Measurements from ENCODE around the gene CSPG5. TPM values are rescaled to one million over a fixed set of nuclear protein-coding genes. Genes with fewer than 3 reads are reported as not detected.
A peak's percentile ranks its signal among the peaks of the same experiment; 100 is the strongest.

CSPG5 gene
- total RNA-seq, result under 0.01 and 0.40 TPM in 2 replicates

- peak in 1 of 2 donors; percentile 11 for DNase-seq (ENCODE audit: low read depth in 2 of 2)
Observed at GRCh38 chr3:47578691-47579632, at the start of gene CSPG5. TSS of gene CSPG5 (minus strand) at chr3:47578865. CDS start at chr3:47578693, 172 bp downstream.

GRCh38 chr3:47628426-47628825, 49.8 kb upstream of the CSPG5 start:
- no peak for DNase-seq (ENCODE audit: low read depth in 2 of 2)

- no peak for DNase-seq (ENCODE audit: low read depth in 2 of 2)
Observed at GRCh38 chr3:47622671-47623461, 44.2 kb upstream of the CSPG5 start.

- DNase-seq (ENCODE audit: low read depth in 2 of 2), result peak; percentile 39 to 74
Observed at GRCh38 chr3:47617086-47618010, 38.7 kb upstream of the CSPG5 start.

GRCh38 chr3:47614788-47615187, 36.1 kb upstream of the CSPG5 start:
- no peak for DNase-seq (ENCODE audit: low read depth in 2 of 2)

- DNase-seq (ENCODE audit: low read depth in 2 of 2), result no peak
Observed at GRCh38 chr3:47613722-47614121, 35.1 kb upstream of the CSPG5 start.

- DNase-seq (ENCODE audit: low read depth in 2 of 2), result no peak
Observed at GRCh38 chr3:47612879-47613278, 34.2 kb upstream of the CSPG5 start.

GRCh38 chr3:47612178-47612577, 33.5 kb upstream of the CSPG5 start:
- peak in 1 of 2 donors; percentile 57 for DNase-seq (ENCODE audit: low read depth in 2 of 2)

- DNase-seq (ENCODE audit: low read depth in 2 of 2), result no peak
Observed at GRCh38 chr3:47611576-47611975, 32.9 kb upstream of the CSPG5 start.

- no peak for DNase-seq (ENCODE audit: low read depth in 2 of 2)
Observed at GRCh38 chr3:47610583-47610982, 31.9 kb upstream of the CSPG5 start.

GRCh38 chr3:47607335-47607734, 28.7 kb upstream of the CSPG5 start:
- DNase-seq (ENCODE audit: low read depth in 2 of 2), result no peak

- DNase-seq (ENCODE audit: low read depth in 2 of 2), result no peak
Observed at GRCh38 chr3:47606165-47606564, 27.5 kb upstream of the CSPG5 start.

GRCh38 chr3:47605652-47606051, 27.0 kb upstream of the CSPG5 start:
- peak in 1 of 2 donors; percentile 66 for DNase-seq (ENCODE audit: low read depth in 2 of 2)

- no peak for DNase-seq (ENCODE audit: low read depth in 2 of 2)
Observed at GRCh38 chr3:47604145-47604544, 25.5 kb upstream of the CSPG5 start.

GRCh38 chr3:47603332-47603731, 24.7 kb upstream of the CSPG5 start:
- no peak for DNase-seq (ENCODE audit: low read depth in 2 of 2)

- no peak for DNase-seq (ENCODE audit: low read depth in 2 of 2)
Observed at GRCh38 chr3:47601281-47601680, 22.6 kb upstream of the CSPG5 start.

GRCh38 chr3:47594792-47595191, 16.1 kb upstream of the CSPG5 start:
- DNase-seq (ENCODE audit: low read depth in 2 of 2), result no peak

- DNase-seq (ENCODE audit: low read depth in 2 of 2), result no peak
Observed at GRCh38 chr3:47592066-47592795, 13.6 kb upstream of the CSPG5 start.

GRCh38 chr3:47590216-47590615, 11.6 kb upstream of the CSPG5 start:
- no peak for DNase-seq (ENCODE audit: low read depth in 2 of 2)

- no peak for DNase-seq (ENCODE audit: low read depth in 2 of 2)
Observed at GRCh38 chr3:47588587-47588986, 9.9 kb upstream of the CSPG5 start.

- DNase-seq (ENCODE audit: low read depth in 2 of 2), result no peak
Observed at GRCh38 chr3:47588053-47588452, 9.4 kb upstream of the CSPG5 start.

All from lung microvascular endothelial cell (primary cell).